Measurements from ENCODE around the gene IL2RA. TPM values are rescaled to one million over a fixed set of nuclear protein-coding genes. Genes with fewer than 3 reads are reported as not detected.

Gene IL2RA
- total RNA-seq, 1 experiment from 2014 or later: not detected

- H3K9me3 ChIP-seq (ENCODE audit: low read length): no peaks in the 10 kb centered on the region
- no peaks in the 10 kb centered on the region for H3K9me2 ChIP-seq (replicated peaks; ENCODE audit: low read length)
- no peak overlapping the region for H3K27ac ChIP-seq (ENCODE audit: low read length)
- ChIA-PET CTCF (interaction anchor here (0.6 kb wide), 1 partner anchor 221 kb away, joined by 3 read pairs; no protein-coding TSS in a partner anchor), POLR2A (ENCODE audit: unreplicated experiment) (no interaction called here)
- H3K9ac ChIP-seq (ENCODE audit: low read length): no peak overlapping the region
- H3K36me3 ChIP-seq (ENCODE audit: low read depth, low read length): no peaks in the 10 kb centered on the region; the same call in 1 of the 2 replicates
- H3K4me3 ChIP-seq (ENCODE audit: low read length): no peak overlapping the region
- no TSS peak for BruUV-seq (replicated peaks)
- H4K20me1 ChIP-seq (ENCODE audit: low read length): no peaks in the 10 kb centered on the region
- no peak for ATAC-seq
- no peak overlapping the region for H2AFZ ChIP-seq (ENCODE audit: low read length)
- no peaks in the 10 kb centered on the region for H3K4me1 ChIP-seq (ENCODE audit: insufficient read depth, low read length)
- intact Hi-C loops (cut with micrococcal nuclease): loop anchor here (10.0 kb wide), 1 partner anchor 69 kb away; no protein-coding TSS in a partner anchor
- H3K4me2 ChIP-seq (ENCODE audit: low read length): no peak overlapping the region
- no peaks in the 10 kb centered on the region for H3K27me3 ChIP-seq (ENCODE audit: low read length)
- TF ChIP-seq EZH2phosphoT487 (IDR thresholded peaks at IDR 0.05; ENCODE audit: borderline replicate concordance, low read length) (no peak), EZH2 (IDR thresholded peaks at IDR 0.05; ENCODE audit: low read length, unreplicated experiment) (no peak), CTCF (conservative IDR thresholded peaks at IDR 0.05; ENCODE audit: low read depth, low read length) (no peak)
- no peaks in the 10 kb centered on the region for H3K79me2 ChIP-seq (ENCODE audit: low read length)
- H3F3A ChIP-seq (ENCODE audit: low read length, unreplicated experiment): no peaks in the 10 kb centered on the region
- no peak for DNase-seq
These were observed 21.6 kb upstream of the IL2RA start for GRCh38 chr10:6083523-6084475.

- ChIA-PET CTCF (no interaction called here), POLR2A (ENCODE audit: unreplicated experiment) (no interaction called here)
- Histone ChIP-seq H3K4me2 (ENCODE audit: low read length) (no peak overlapping the region), H4K20me1 (ENCODE audit: low read length) (no peaks in the 10 kb centered on the region), H3F3A (ENCODE audit: low read length, unreplicated experiment) (no peaks in the 10 kb centered on the region), H2AFZ (ENCODE audit: low read length) (no peak overlapping the region), H3K36me3 (ENCODE audit: low read depth, low read length) (no peaks in the 10 kb centered on the region), H3K9me3 (ENCODE audit: low read length) (no peaks in the 10 kb centered on the region), H3K9ac (ENCODE audit: low read length) (no peak overlapping the region), H3K27ac (ENCODE audit: low read length) (no peak overlapping the region), H3K9me2 (replicated peaks; ENCODE audit: low read length) (no peaks in the 10 kb centered on the region), H3K4me1 (ENCODE audit: insufficient read depth, low read length) (no peaks in the 10 kb centered on the region), H3K79me2 (ENCODE audit: low read length) (no peaks in the 10 kb centered on the region), H3K27me3 (ENCODE audit: low read length) (no peaks in the 10 kb centered on the region), H3K4me3 (ENCODE audit: low read length) (no peak overlapping the region)
- TF ChIP-seq EZH2 (IDR thresholded peaks at IDR 0.05; ENCODE audit: low read length, unreplicated experiment) (no peak), CTCF (conservative IDR thresholded peaks at IDR 0.05; ENCODE audit: low read depth, low read length) (no peak), EZH2phosphoT487 (IDR thresholded peaks at IDR 0.05; ENCODE audit: borderline replicate concordance, low read length) (no peak)
- DNase-seq (no peak), ATAC-seq (no peak)
- no TSS peak for BruUV-seq (replicated peaks)
- intact Hi-C loops (cut with micrococcal nuclease): loop anchor here (10.0 kb wide), 1 partner anchor 68 kb away; no protein-coding TSS in a partner anchor
These were observed 20.6 kb upstream of the IL2RA start for GRCh38 chr10:6082496-6083395.

Data from PC-3 (cell line).